GM19455 (cell line): Measurements from ENCODE around the gene SOX13.

Experiments used
- ATAC-seq: cut with Tn5 transposase; IDR thresholded peaks from one replicate; pipeline ENCODE4 v1.9.1; 2021; ENCODE audit not compliant: unreplicated experiment

SOX13 gene

DNA sequence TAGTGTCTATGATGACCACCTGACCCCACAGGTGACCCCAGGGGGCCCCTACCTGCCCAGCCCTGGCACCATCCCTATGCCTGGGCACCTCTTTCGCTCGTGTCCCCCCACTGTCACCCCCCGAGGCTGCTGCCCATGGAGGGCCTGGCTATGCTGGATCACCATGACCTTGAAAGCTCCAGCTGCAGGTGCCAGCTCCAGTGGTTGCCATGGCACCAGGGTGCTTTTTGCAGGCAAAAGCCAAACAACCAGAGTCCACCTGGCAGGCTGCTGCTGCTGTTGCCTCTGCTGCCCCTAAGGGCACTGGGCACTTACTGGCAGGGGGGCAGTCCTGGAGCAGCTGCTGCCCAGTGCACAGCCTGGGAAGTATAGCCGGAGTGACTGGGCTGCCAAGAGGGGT is 57.3 kb downstream of the SOX13 start:
- no peak for ATAC-seq

GRCh38 chr1:204130981-204131892 is 58.3 kb downstream of the SOX13 start:
- ATAC-seq = no peak

DNA sequence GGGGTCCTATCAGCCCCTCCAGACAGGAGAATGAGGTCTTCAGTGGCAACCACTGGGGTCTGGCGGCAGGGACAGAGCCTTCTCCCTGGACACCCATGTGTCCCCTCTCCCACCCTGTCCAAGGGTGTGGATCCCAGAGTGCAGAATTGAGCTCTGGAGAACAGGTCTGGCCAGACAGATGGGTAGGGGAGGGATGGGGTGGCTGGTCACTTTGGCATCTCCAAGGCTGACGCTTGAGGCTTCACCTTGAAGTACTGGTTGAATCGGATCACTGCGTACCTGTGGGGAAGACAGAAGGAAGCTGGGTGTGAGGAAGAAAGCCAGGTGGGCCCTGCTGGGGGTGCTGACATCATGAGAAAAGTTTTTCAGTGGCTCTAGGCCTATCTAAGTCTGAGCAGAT is 59.1 kb downstream of the SOX13 start:
- ATAC-seq = no peak

DNA sequence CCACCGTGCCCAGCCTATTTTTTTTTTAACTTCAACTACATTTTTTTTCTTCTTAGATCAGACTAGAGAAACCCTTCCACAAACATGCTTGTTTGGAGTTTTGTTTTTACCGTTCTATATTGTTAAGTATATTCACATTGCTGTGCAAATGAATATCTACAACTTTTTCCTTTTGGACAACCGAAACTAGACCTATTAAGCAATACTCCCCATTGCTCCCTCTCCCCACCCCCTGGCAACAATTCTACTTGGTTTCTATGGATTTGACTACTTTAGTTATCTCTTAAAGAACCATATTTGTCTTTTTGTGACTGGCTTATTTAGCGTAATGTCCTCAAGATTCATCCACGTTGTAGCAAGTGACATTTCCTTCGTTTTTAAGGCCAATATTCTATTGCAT is 59.8 kb downstream of the SOX13 start:
- no peak for ATAC-seq

GRCh38 chr1:204134103-204134502 is 61.2 kb downstream of the SOX13 start:
- ATAC-seq = no peak

DNA sequence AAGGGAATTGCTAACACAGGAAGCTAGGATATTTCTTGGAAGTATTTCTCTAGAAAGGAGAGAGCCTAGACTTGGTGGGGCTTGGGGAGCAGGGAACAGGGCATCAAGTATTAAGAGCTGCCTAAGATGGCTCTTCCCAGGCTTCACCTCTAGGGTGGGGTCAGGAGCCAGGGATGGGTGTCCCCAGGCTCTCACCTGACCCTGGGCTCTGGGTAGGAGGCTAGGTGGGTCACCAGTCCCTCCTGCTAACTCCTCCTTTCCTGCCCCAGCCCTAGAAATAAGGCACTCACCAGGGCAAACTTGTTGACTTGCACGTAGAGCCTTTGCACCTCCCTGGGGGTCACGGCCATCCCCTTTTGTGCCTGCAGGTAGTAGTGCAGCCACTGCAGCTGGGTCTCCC is 63.9 kb downstream of the SOX13 start:
- ATAC-seq = no peak

DNA sequence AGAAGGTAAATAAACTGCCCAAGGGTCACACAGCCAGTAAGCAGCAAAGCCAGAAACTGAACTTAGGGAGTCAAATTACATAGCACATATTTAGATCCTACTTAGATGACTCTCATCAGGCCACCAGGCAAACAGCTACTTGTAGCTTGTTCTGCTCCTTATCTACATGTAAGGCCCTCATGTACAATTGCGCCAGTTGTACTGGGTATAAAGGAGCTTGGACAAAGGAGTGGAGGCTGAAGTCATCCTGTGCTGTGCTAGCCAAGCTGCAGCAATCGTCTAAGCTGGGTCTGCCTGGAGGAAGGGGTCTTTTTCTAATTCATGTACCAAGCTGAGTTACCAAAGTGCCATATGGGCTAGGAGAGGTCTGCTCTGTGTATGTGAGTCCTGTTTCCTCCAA is 66.2 kb downstream of the SOX13 start:
- no peak for ATAC-seq

- no peak for ATAC-seq
Observed at GRCh38 chr1:204139952-204140351, 67.0 kb downstream of the SOX13 start.

DNA sequence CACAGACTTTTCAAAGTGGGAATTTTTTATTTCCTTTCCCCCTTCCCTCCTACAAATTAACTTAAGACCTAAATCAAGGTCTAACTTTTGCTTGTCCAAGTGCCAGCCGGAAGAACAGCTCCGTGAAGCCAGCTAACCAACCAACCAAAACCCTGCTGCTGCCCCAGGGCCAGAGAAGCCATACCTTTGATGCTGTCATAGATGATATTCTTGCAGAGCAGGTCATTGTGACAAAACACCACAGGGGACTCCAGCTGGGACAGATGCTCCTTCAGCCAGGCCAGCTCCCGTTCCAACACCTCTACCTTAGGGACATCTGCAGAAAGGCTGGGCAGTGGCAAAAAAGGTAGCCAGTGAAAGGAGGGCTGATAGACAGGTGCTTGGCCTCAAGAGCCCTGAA is 68.2 kb downstream of the SOX13 start:
- ATAC-seq = no peak

- ATAC-seq = no peak
Observed at GRCh38 chr1:204142032-204142974, 69.4 kb downstream of the SOX13 start.

- ATAC-seq = no peak
Observed at GRCh38 chr1:204143276-204144041, 70.5 kb downstream of the SOX13 start.

DNA sequence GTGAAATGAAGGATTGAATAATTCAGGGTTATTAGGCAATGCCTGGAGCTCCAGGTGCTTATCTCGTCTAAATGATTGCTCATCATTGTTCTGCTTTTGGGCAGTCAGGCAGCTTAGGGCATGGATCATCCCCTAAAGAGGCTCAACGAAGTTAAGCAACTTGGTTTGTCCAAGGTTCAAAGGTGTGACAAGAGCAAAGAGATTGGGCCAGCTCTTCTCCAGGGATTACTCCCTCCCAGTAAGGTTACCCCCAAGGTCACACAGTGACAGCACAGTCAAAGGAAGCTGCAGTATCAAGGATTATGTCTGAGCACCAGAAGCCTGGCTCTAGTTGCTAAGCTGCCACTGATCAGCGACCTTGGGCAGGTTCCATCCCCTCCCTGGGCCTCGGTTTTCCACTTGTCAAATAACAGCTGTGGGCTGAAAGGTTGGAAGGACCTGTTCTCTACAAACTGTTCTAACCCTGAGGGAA is 72.2 kb downstream of the SOX13 start:
- no peak for ATAC-seq

DNA sequence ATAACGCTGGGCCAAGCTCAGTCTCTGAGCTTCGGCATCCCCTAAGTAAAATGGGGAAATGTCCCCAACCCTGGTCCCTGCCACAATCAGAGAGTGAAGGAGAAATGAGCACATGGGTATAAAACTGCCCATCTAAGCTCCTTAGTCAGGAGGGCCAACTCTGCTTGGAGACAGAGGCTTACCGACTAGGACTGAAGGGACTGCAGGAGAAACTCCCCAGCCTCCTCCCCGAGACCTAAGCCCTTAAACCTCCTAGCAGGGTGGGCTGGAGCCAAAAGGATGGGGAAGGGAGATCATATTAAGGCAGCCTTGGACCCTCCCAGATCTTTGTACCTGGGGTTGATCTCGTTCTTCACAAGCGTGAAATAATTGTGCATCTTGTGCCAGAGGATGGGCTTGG is 73.4 kb downstream of the SOX13 start:
- ATAC-seq = no peak

DNA sequence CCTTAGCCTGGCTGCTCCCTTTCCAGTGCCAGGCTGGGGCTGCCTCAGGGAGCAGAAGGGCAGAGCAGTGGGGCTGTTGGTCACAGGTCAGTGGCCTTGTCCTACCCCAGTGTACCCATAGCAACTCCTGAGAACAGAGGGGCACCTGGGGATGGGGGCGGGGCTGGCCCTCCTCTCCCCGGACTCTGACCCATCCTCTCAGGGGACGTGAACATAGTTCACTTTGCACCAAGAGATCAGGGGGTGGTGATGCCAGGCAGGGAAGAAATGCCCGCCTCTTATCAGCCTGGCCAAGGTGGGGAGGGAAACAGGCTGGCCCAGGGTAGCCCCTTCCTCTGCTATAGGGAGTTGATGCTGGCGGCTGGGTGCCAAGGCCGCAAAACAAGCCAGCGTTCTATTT is 74.0 kb downstream of the SOX13 start:
- no peak for ATAC-seq

DNA sequence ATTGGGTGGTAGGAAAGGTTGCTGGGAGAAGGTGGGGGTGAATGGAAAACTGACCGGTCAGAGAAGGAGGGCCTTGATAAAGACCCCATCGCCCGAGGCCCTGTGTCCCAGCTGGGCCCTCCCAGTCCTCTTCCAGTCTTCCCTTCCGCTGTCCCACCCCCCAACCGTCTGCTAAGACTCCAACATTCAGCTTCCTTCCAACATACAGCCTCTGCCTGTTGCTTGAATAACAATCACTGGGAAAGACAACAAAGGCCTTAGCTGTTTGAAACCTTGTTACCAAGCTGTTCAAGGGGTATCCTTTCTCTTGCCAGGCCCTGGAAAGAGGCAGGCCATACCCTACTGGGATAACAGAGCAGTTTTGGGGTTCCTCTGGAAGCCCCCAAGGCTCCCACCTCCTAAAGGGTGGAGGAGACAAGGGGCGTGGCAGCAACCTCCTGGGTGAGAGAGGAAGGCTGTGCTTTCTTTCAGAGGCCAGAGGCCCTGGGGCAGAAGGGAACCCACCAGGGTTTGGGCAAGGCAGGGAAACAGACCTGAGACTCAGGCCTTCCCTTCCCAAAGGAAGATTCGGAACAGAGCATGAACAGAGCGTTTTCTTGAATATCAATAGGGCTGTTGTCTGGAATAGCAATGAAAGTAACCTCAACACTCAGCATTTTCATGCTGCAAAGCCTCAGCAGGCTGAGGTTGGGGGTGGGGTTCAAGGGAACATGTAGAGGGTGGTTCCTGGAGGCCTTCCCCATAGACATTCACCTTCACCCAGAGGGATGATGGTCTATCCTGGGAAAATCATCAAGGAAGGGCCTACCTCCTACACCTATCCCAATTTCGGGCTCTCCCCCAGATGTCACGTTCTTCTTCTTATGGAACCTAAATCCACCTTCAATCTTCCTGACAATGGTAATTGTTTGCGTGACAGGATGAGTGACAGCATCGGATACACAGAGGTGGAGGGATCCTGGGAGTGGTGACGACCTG is 74.8 kb downstream of the SOX13 start:
- no peak for ATAC-seq

GRCh38 chr1:204149107-204149506 is 76.2 kb downstream of the SOX13 start:
- no peak for ATAC-seq

GRCh38 chr1:204149635-204150565 is 77.0 kb downstream of the SOX13 start:
- no peak for ATAC-seq

GRCh38 chr1:204150702-204151551 is 78.0 kb downstream of the SOX13 start:
- ATAC-seq = no peak
